GM12872 (cell line): ENCODE measurements around the gene TMEM217.

Source experiments
- CTCF ChIP-seq: IDR thresholded peaks from 3 replicates; pipeline ENCODE4 v1.5.1; 2011; ENCODE audit warnings: low read depth, mild to moderate bottlenecking, low read length, moderate library complexity; ENCODE audit not compliant: insufficient read depth

The TMEM217 gene

GRCh38 chr6:37169496-37170272 is 88.3 kb downstream of the TMEM217 start, which contains the start of gene PIM1:
TSS of gene PIM1 (plus strand) at chr6:37170152. CDS start at chr6:37170576, 424 bp downstream.
- no peak for TF ChIP-seq CTCF

GRCh38 chr6:37168811-37169495 is 89.0 kb downstream of the TMEM217 start:
- TF ChIP-seq CTCF, result no peak

- TF ChIP-seq CTCF, result no peak
Measured at GRCh38 chr6:37168163-37168758, 89.7 kb downstream of the TMEM217 start.

GRCh38 chr6:37162740-37163139 is 95.2 kb downstream of the TMEM217 start:
- TF ChIP-seq CTCF, result no peak
